Breast epithelium (tissue), 3 donors: ENCODE results near the gene RAB44.

ENCODE experiments used
- POLR2A ChIP-seq: fragments of 450-650 bp; IDR thresholded peaks from one replicate; pipeline ENCODE4 v1.6.1; 2016; ENCODE audit warnings: antibody characterized with exemption, mild to moderate bottlenecking, moderate library complexity
- TF ChIP-seq, protein P1 (sequence below), 3 donors: fragments of 450-650 bp; IDR thresholded peaks; one replicate each; pipeline ENCODE4 v1.5.1; 2016 to 2017; ENCODE audit warnings: antibody characterized with exemption in 3 of 3, mild to moderate bottlenecking in 3 of 3, moderate library complexity in 3 of 3

DNA sequence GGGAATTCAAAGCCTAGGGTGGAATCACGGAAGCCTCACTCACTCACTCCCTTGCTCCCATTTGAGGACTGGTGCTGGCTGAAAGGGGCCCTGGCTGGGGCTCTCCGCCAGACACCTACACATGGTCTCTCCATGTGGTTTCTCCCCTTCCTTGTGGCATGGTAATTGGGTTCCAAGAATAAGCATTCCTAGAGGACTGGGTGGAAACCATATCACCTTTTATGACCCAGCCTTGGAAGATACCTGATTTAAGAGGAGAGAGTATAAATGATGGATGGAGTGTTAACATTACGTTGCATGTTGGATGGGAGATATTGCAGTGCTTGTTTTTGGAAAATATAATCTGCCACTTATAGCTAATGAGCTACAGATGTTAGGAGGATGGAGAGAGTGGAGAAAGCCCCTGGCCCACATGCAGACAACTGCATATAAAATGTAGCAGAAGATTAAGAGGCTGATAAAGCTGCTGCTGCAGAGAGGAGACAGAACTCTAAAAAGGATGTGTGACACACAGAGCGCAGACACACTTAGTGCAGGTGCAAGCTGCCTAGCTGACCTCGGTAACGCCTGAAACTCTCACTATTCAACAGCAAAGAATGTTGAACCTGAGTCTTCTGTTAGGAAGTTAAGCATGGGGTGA, 42.4 kb upstream of the RAB44 start:
- no peak for TF ChIP-seq POLR2A
- TF ChIP-seq, protein P1, sequence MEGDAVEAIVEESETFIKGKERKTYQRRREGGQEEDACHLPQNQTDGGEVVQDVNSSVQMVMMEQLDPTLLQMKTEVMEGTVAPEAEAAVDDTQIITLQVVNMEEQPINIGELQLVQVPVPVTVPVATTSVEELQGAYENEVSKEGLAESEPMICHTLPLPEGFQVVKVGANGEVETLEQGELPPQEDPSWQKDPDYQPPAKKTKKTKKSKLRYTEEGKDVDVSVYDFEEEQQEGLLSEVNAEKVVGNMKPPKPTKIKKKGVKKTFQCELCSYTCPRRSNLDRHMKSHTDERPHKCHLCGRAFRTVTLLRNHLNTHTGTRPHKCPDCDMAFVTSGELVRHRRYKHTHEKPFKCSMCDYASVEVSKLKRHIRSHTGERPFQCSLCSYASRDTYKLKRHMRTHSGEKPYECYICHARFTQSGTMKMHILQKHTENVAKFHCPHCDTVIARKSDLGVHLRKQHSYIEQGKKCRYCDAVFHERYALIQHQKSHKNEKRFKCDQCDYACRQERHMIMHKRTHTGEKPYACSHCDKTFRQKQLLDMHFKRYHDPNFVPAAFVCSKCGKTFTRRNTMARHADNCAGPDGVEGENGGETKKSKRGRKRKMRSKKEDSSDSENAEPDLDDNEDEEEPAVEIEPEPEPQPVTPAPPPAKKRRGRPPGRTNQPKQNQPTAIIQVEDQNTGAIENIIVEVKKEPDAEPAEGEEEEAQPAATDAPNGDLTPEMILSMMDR (IDR thresholded peaks at IDR 0.05) = no peak
